Vagina (tissue), 2 donors: ENCODE results near the gene EYS. TPM values are rescaled to one million over a fixed set of nuclear protein-coding genes. Genes with fewer than 3 reads are reported as not detected.

ENCODE experiments used
- DNase-seq, 2 donors: peaks; one replicate each; pipeline ENCODE4 v3.0.0-alpha.2; 2017; ENCODE audit errors: extremely low spot score in 2 of 2
- H3K27ac ChIP-seq: fragments of 200-600 bp; sonication (generic); one replicate; pipeline ENCODE4 v1.5.1; 2019
- H3K27me3 ChIP-seq: fragments of 200-600 bp; sonication (generic); one replicate; pipeline ENCODE4 v1.5.1; 2019
- H3K36me3 ChIP-seq, 2 donors: fragments of 200-600 bp; sonication (generic); one replicate each; pipeline ENCODE4 v1.5.1; 2017 to 2019
- H3K4me1 ChIP-seq: fragments of 200-600 bp; sonication (generic); one replicate; pipeline ENCODE4 v1.5.1; 2019
- H3K4me3 ChIP-seq, 2 donors: fragments of 200-600 bp; sonication (generic); 1 replicate in 1 of 2; 2 replicates in 1 of 2; pipeline ENCODE4 v1.5.1; 2016 to 2019
- H3K9me3 ChIP-seq: fragments of 200-600 bp; sonication (generic); one replicate; pipeline ENCODE4 v1.5.1; 2019
- CTCF ChIP-seq, 3 experiments: fragments of 450-650 bp in 2 of 3; fragments of 200-600 bp in 1 of 3; sonication (generic) in 1 of 3; IDR thresholded peaks; one replicate each; pipeline ENCODE4 v1.5.1; 2017 to 2019; ENCODE audit warnings: antibody characterized with exemption in 3 of 3, mild to moderate bottlenecking in 2 of 3, moderate library complexity in 2 of 3
- POLR2A ChIP-seq, 2 donors: fragments of 450-650 bp; IDR thresholded peaks; one replicate each; pipeline ENCODE4 v1.6.1; 2017; ENCODE audit warnings: antibody characterized with exemption in 2 of 2, mild to moderate bottlenecking in 2 of 2, moderate library complexity in 2 of 2
- POLR2AphosphoS5 ChIP-seq, 2 donors: sonication (generic); formaldehyde crosslinking; IDR thresholded peaks; one replicate each; pipeline ENCODE4 v1.9.0; 2017; ENCODE audit warnings: antibody characterized with exemption in 2 of 2, mild to moderate bottlenecking in 2 of 2, low read depth in 1 of 2; ENCODE audit not compliant: insufficient read depth in 1 of 2
- intact Hi-C: fragments of 100-400 bp; cut with DNase I; formaldehyde crosslinking; loops from one replicate; pipeline ENCODE4 v1.15.1; 2023
- total RNA-seq: library from RNA; depleted of rRNA; stranded (reverse); fragments of >200 nt; gene quantifications from one replicate; pipeline ENCODE4 v1.2.3, GENCODE V29; 2016

The EYS gene
- total RNA-seq, 1 donor from 2014 or later = not detected

- Histone ChIP-seq H3K27me3 (no peaks in the 10 kb centered on the region), H3K27ac (no peak overlapping the region), H3K4me3 (no peak overlapping the region), H3K9me3 (no peaks in the 10 kb centered on the region), H3K36me3 (no peaks in the 10 kb centered on the region), H3K4me1 (no peaks in the 10 kb centered on the region)
- no peak for DNase-seq
- intact Hi-C loops = no loop called here
- TF ChIP-seq CTCF (IDR thresholded peaks at IDR 0.05) = no peak
- no peak for TF ChIP-seq POLR2AphosphoS5 (IDR thresholded peaks at IDR 0.05; ENCODE audit: insufficient read depth in 1 of 2, low read depth in 1 of 2)
- no peak for TF ChIP-seq POLR2A (IDR thresholded peaks at IDR 0.05)
Measured at GRCh38 chr6:64146876-64147275, 1560.2 kb downstream of the EYS start.

- H3K27me3 ChIP-seq = no peaks in the 10 kb centered on the region
- TF ChIP-seq POLR2AphosphoS5 (IDR thresholded peaks at IDR 0.05; ENCODE audit: insufficient read depth in 1 of 2, low read depth in 1 of 2) = no peak
- no peak for TF ChIP-seq CTCF (IDR thresholded peaks at IDR 0.05)
- no peak for TF ChIP-seq POLR2A (IDR thresholded peaks at IDR 0.05)
- DNase-seq = no peak
- intact Hi-C loops = no loop called here
- H3K36me3 ChIP-seq = no peaks in the 10 kb centered on the region
- no peak overlapping the region for H3K27ac ChIP-seq
- H3K9me3 ChIP-seq = no peaks in the 10 kb centered on the region
- no peaks in the 10 kb centered on the region for H3K4me1 ChIP-seq
- no peak overlapping the region for H3K4me3 ChIP-seq
Measured at GRCh38 chr6:64146094-64146493, 1560.9 kb downstream of the EYS start.

DNA sequence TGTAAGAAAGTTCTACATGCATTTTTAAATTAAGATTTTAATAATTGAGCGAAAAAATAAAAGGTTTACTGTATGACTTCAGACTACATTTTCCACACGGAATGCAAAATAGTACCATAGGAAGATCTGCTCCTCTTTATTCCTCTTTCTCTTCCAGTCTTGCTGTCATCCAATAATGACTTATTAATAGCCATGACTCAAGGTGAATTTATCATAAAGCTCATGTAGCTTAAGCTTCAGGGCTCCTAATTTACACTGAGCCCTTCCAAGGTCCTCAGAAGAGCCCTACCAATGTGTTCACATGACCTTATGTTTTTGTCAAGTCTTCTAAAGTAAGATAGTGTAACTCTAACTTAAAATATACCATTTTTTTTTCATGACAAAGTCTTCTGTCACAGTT is 1561.4 kb downstream of the EYS start:
- no peak for DNase-seq
- H3K36me3 ChIP-seq = no peaks in the 10 kb centered on the region
- no peak overlapping the region for H3K4me3 ChIP-seq
- H3K27ac ChIP-seq = no peak overlapping the region
- no peaks in the 10 kb centered on the region for H3K9me3 ChIP-seq
- TF ChIP-seq POLR2AphosphoS5 (IDR thresholded peaks at IDR 0.05; ENCODE audit: insufficient read depth in 1 of 2, low read depth in 1 of 2) = no peak
- no peak for TF ChIP-seq CTCF (IDR thresholded peaks at IDR 0.05)
- TF ChIP-seq POLR2A (IDR thresholded peaks at IDR 0.05) = no peak
- intact Hi-C loops = no loop called here
- H3K4me1 ChIP-seq = no peaks in the 10 kb centered on the region
- H3K27me3 ChIP-seq = no peaks in the 10 kb centered on the region

DNA sequence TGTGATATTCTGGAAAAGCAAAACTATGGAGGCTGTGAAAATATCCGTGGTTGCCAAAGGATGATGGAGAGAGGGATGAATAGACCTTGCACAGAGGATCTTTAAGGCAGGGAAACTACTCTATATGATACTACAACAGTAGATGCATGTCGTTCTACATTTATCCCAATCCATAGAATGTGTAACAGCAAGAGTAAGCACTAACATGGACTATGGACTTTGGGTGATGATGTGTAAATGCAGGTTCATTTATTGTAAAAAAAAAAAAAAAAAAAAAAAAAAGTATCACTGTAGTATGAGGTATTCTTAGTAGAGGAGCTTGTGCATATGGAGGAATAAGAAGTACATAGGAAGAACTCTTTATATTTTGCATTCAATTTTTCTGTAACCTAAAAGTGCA is 1563.9 kb downstream of the EYS start:
- no peak overlapping the region for H3K27ac ChIP-seq
- no peak for TF ChIP-seq POLR2AphosphoS5 (IDR thresholded peaks at IDR 0.05; ENCODE audit: insufficient read depth in 1 of 2, low read depth in 1 of 2)
- TF ChIP-seq CTCF (IDR thresholded peaks at IDR 0.05) = no peak
- TF ChIP-seq POLR2A (IDR thresholded peaks at IDR 0.05) = no peak
- no peak for DNase-seq
- H3K27me3 ChIP-seq = no peaks in the 10 kb centered on the region
- H3K4me3 ChIP-seq = no peak overlapping the region
- H3K4me1 ChIP-seq = no peaks in the 10 kb centered on the region
- no peaks in the 10 kb centered on the region for H3K9me3 ChIP-seq
- no peaks in the 10 kb centered on the region for H3K36me3 ChIP-seq
- intact Hi-C loops = no loop called here

- no peak overlapping the region for H3K4me3 ChIP-seq
- TF ChIP-seq POLR2A (IDR thresholded peaks at IDR 0.05) = no peak
- no peak overlapping the region for H3K27ac ChIP-seq
- intact Hi-C loops = no loop called here
- H3K27me3 ChIP-seq = no peaks in the 10 kb centered on the region
- H3K36me3 ChIP-seq = no peaks in the 10 kb centered on the region
- H3K4me1 ChIP-seq = no peaks in the 10 kb centered on the region
- H3K9me3 ChIP-seq = no peaks in the 10 kb centered on the region
- DNase-seq = no peak
Measured at GRCh38 chr6:64141680-64142079, 1565.3 kb downstream of the EYS start.
